ENCODE results near the gene LAMB1.
"Not testable (repeated sequence)": the region's sequence is repeated elsewhere in the genome, so short reads cannot be mapped to it uniquely, and the experiment has no call there.

The LAMB1 gene

DNA sequence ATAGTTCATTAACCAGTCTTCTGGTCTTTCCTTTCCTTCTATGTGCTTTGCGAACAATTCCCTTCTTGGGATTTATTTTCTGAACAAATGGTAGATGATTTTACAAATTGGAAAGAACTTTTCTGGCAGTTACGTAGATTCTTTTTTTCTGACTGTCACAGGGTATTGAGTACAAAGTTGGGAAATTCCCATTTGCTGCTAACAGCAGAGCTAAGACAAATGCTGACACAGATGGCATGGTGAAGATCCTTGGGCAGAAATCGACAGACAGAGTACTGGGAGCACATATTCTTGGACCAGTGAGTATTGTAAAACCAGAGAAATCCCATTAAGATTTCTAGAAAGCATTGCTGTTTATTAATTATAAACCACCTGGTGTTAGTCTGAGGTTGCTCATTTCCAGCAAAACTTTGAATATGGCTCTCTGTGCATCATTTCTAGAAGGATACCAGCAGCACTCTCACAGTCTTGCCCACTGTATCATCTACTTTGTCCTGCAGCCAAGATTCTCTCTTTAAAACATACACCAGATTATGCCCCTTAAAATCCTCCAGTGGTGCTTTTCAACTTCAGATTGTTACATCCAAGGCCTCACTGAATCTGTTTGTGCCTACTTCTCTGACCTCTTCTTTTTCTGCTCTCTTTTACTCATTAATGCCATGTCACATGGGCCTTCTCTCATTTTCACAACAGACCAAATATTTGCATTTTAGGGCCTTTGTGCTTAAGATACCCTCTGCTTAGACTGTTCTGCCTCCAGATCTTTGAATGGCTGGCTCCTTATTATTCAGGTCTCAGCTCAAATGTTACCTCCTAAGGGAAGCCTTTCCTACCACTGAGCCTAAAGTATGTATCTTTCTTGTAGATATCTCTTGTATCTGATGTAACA lies 85.0 kb downstream of the LAMB1 start:
- no peak for DNase-seq (ENCODE audit: low spot score)

DNA sequence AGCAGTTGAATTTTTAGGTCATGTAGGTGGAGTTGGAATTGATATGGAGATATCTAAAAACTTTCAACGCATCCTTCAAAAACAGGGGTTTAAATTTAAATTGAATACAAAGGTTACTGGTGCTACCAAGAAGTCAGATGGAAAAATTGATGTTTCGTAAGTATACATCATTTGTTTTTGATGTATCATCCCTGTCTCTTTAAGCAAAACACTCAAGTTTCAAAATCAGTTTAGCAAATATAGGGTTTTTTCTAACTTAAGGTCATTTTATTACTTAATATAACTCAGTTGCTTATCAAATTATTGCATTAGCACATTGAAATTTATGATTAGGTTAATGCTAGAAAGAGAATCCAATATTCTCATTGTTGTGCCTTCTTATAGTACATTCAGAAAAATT lies 87.4 kb downstream of the LAMB1 start:
- no peak for DNase-seq (ENCODE audit: low spot score)

DNA sequence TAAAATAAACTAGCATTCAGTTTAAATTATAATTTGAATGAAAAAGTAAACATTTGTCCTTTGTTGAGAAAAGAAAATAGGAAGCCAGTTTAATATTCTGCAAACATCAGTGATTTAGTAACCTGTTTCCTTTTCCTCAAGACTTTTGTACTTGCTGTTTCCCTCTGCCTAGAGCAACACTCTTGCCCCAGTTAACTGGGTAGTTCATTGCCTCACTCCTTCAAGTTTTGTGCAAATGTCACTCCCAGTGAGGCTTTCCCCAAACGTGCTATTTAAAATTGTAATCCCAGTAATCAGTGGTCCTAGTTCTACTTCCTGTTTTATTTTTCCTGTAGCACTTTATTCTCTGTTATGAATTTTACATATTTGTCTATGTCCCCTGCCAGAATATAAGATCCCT lies 88.1 kb downstream of the LAMB1 start:
- no peak for DNase-seq (ENCODE audit: low spot score)

DNA sequence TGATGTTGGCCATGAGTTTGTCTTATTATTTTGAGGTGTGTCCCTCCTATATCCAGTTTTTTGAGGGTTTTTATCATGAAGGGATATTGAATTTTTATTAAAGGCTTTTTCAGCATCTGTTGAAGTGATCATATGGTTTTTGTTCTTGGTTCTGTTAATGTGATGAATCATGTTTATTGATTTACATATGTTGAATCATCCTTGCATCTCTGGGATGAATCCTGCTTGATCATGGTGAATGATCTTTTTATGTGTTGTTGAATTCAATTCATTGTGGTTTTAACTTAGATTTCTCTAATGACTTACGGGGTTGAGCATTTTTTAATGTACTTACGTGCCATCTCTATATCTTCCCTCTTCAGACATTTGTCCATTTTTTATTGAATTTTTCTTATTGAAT lies 89.1 kb downstream of the LAMB1 start:
- no peak for DNase-seq (ENCODE audit: low spot score)

DNA sequence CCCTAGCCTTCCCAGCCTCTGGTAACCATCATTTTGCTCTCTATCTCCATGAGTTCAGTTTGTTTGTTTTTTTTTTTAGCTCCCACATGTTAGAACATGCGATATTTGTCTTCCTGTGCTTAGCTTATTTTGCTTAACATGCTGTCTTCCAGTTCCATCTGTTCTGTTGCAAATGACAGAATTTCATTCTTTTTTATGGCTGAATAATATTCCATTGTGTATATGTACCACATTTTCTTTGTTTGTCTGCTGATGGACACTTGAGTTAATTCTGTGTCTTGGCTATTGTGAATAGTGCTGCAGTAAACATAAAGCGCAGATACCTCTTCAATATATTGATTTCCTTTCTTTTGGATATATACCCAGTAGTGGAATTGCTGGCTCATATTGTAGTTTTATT lies 91.0 kb downstream of the LAMB1 start:
- no peak for DNase-seq (ENCODE audit: low spot score)

DNA sequence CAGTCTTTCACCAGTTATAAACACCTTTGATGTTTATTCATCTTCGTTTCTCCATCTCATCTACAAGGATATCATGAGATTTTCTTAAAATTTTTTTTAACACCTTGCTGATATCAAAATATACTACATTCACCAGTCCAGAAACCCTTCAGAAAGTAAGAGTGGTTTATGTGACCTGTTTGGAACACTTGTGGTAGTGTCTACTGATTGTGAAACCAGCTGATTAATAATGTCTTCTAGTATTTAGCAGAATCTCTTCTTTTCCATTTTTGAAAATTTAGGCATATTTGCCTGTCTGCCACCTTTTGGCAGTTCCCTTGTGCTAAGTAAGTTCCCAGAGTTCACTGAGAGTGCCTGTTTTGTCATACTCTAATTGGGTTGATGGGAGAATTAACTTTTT lies 93.5 kb downstream of the LAMB1 start:
- no peak for DNase-seq (ENCODE audit: low spot score)

DNA sequence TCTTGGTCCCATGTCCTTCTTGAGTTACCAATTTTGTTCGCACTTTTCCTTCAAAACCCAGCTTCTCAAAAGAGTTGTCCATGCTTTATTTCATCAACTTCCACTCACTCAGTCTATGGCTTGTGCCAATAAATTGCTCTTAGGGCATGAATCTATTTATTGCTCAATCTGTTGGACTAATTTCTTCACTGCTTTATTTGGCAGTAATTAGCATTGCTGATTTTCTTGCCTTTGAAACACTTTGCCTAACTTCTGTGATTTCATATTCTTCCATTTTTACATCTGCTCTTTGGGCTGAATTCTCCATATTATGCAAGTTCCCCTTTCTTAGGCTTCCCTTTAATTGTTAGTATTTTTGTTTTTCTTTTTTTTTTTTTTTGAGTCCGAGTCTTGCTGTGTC lies 95.2 kb downstream of the LAMB1 start:
- DNase-seq (ENCODE audit: low spot score), result no peak

DNA sequence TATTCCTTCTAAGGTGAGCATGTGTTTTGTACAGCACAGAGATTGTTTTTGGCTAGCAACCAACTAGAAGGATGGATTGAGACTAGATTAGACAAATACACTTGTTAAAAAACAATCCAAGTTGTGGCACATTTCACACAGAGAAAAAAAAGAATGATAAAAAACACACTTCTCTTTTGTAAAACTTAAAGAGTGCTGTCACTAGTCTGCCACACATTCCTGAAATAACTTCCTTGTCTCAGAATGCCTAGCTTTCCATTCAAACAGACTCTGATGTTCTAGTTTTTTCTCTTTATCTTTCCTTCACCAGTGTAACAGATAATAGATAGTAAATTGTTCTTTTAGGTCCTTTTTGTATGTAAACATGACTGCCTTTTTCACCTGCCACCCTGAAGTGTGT lies 100.6 kb downstream of the LAMB1 start:
- DNase-seq (ENCODE audit: low spot score), result no peak

DNA sequence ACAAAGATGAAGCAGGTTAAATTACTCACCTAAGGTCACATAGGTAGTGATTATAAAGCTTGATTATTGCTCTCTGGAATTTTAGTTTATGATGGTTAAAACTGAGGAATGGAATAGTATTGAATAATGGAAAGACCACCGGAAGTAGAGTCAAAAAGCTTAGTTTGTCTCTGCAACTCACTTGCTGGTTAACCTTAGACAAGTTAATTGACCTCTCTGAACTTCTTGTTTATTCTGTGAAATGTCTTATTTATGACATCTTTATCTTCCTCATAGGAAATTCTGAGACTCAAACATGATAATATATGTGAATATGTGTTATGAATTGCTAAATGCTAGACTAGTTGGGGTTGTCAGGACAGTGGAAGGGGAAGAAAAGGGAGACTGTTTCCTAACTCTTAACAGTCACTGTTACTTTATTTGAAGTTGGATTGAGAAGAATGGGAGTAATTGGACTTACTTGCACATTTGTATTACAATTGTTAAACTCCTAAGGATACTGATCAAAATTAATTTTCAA lies 102.4 kb downstream of the LAMB1 start:
- no peak for DNase-seq (ENCODE audit: low spot score)

DNA sequence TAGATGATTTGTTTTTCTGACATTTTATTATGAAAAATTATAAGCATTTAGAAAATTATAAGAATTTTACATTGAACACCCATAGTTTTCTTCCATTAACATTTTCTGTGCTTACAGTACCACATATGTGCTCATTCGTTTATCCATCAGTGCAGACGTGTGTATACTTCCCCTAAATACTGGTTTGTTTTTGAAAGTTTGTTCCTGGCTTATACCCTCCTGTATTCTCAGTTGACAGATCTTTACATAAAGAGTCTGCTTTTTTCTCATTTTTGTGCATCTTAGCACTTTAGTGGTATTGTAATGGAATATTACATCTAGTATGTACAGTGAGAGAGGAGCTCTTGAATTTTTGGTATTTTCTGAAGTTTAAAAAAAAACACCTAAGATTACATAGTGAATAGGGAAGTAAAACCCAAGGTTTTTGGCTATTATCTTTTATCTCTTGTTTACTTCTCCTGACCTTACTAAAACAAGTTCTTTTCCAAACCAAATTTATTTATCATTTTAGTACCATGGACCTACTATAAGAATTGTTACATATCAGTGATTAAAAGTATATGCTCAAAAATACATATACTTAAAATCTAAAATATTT lies 103.9 kb downstream of the LAMB1 start:
- DNase-seq (ENCODE audit: low spot score), result no peak

DNA sequence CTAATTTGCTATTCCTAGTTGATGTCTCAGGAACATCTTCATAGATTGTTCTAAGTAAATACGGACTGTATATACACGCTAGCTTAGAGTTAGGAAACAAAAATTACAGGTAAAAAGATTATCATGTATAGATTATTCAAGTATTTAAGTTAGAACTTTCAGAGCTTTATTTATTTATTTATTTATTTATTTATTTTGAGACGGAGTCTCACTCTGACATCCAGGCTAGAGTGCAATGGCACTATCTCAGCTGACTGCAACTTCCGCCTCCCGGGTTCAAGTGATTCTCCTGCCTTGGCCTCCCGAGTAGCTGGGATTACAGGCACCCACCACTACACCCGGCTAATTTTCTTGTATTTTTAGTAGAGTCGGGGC lies 110.6 kb downstream of the LAMB1 start:
- DNase-seq (ENCODE audit: low spot score), result not testable (repeated sequence)

DNA sequence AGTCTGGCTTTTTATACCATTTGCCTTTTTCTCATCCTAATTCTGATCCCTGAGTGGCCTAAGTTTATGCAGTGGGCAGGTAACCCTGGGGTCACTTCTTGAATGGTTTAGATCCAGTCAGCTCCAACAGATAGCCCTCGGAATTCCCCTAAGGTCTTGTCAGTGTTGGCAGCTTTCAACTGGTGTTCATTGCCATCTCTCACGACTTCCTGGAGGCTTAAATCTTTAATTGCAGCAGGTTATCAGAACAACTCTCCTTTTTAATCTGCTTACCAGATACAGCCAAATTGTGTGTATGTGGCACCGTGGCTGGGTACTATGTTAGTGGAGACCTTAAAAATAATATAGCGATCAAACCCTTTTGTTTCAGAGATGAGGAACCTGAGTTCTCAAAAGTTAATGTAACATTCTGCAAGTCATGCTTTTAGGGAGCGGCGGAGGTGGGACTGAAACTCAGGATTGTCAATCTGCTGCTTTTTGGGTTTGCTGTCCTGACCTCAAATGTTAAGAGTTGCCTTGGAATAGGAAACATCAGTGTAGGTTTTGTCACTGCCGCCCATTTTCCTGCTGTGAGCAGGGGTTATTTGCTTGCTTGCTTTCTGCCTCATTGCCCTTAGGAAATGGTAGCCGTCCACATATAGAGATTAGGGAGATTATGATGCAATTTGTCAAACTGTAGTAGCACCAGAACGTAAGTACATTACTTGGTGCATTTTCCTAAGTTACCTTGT lies 111.2 kb downstream of the LAMB1 start:
- DNase-seq (ENCODE audit: low spot score), result no peak

DNA sequence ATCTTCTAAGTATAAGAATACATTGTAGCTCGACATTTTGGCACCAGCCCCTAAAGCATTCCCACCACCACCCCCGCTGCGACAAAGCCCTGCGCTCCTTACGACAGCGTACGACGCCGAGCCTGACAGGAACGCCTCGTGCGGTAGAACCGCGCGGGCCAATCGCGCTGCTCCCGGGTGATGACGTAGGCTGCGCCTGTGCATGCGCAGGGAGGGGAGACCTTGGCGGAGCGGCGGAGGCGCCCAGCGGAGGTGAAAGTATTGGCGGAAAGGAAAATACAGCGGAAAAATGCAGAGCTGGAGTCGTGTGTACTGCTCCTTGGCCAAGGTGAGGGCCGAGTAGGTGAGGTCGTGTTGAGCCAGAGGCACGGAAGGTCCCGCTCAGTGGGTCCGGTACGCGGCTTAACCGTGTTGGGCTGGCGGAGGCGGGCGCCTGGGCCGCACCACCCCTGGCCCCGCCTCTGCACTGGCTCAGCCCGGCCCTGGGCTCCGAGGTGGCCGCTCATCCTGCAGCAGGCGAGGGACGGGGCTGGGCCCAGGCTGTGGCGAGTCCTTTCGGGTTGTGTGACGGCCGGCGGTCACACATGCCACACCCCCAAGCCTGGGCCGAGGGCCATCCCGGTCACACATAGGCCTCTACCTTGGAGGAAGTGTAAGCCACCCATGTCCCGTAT lies 111.9 kb downstream of the LAMB1 start, which contains the start of gene DLD:
DLD (plus strand) TSS at position 222 of the 674 bp plus-strand sequence; CDS start at position 290, 68 bp downstream.
- peak; percentile 97 for DNase-seq (ENCODE audit: low spot score)

DNA sequence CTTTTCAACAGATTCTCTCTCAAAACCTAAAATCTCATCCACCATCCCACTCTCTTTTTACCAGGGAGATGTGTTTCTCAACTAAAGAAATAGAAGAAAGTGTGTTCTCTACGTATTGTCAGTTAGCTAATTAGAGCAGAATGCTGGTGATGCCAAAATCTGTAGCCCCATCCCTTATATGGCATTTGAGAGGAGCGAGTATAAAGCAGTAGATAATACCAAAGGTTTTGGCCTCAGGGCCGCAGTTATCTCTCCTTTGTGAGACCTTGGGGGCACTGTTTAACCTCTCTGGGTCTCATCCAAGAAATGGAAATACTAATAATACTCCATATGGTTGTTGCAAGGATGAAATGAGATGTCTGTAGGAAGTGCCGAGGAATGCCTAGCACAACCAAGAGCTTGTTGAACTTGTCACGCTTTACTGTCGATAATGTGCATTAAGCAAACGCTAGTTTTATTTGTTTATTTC lies 112.4 kb downstream of the LAMB1 start:
- DNase-seq (ENCODE audit: low spot score), result no peak

DNA sequence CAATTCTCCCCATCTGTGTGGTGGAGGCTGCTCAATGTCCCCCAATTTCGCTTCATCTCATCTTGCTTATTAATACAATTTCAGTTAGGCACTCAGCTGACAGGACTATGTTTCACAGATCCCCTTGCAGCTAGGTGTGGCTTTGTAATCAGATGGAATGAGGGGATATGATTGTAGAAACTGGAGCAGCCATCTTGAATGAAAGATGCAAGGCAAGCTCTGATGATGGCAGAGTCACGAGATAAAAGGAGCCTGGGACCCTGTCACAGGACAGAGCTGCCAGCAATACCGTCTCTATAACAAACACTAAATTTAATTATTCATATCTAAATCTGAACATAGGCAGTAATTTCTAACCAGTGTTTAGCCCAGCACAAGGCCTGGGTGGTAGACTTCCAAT lies 113.0 kb downstream of the LAMB1 start:
- no peak for DNase-seq (ENCODE audit: low spot score)

DNA sequence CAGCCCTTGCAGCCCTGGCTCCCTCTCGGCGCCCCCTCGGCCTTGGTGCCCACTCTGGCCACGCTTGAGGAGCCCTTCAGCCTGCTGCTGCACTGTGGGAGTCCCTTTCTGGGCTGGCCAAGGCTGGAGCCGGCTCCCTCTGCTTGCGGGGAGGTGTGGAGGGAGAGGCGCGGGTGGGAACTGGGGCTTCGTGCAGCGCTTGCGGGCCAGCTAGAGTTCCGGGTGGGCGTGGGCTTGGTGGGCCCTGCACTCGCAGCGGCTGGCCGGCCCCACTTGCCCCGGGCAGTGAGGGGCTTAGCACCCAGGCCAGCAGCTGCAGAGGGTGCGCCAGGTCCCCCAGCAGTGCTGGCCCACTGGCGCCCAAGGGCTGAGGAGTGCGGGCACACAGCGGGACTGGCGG lies 115.1 kb downstream of the LAMB1 start:
- DNase-seq (ENCODE audit: low spot score), result not testable (repeated sequence)

DNA sequence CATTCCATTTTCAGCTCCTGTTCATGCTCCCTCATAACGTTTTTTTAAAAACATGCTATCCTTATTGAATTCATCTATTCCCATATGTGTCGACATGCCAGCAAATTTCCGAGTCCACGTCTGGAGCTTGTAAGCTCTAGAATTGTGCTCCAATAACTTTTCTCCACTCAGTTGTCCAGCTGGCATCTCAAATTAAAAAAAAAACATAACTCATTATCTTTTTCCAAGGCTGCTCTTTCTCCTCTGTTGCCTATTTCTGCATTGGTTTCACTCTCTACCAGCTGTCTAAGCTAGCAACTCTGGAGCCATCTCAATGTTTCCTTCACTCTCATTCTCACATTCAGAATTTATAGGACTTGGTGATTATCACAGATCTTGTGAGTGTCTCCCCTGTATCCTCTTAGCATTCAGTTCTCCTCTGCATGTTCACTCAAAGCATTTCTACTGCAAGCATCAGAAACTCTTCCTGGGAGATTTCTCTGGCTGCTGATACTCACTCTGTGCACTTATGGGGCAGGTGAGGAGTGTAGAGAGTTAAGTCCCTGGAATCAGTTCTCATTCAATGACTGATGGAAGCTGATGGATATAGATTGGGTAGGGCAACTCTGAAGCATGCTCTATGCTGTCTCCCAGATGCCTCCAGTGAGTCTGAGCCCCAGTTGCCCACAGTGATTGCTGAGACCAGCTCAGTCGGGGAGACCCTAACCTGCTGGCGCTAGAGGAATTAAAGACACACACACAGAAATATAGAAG lies 118.7 kb downstream of the LAMB1 start:
- no peak for DNase-seq (ENCODE audit: low spot score)

DNA sequence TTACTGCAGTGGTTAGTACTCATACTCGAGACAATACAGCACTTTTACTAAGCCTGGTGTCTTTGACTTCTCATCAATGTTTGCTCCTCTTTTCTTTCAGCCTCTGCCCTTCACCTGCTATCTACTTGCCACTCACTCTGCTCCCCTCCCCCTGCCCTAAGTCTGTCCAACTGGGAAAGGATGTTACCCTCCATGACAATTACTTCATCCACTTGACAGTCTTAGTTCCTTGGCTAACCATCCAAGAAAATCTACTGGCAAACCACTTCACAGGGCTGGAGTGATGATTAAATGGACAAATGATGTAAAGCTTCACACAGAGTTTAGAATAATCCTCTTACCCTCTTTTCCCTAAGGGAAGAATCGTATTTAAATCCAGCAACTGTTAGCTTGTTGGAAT lies 120.2 kb downstream of the LAMB1 start:
- no peak for DNase-seq (ENCODE audit: low spot score)

DNA sequence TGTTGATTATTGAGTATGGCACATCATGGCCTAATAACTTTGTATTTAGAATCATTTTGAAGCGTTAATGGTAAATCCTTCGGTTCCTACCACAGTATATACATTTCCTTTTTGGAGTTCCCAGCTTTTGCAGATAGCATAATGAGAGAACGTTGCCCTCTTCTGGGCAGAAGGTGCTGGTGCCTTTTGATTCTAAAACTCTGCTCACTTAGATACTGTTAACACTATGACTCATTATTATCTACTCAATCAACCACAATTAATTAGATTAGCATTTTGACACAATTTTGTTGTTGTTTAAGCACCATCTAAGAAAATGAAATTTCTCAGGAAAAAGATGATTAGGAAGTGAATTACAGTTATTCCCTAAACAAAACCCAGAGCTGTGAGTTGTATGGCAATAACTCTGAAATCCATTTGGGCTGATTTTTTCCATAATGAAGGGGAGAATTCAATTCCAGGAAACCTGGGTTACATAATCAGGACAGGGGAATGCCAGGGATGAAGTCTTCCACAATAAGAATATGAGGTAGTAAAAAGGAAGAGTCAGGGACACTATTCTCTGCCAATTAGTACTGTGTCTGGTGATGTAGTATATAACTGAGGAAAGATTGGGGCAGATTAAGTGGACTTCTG lies 123.4 kb downstream of the LAMB1 start:
- no peak for DNase-seq (ENCODE audit: low spot score)

DNA sequence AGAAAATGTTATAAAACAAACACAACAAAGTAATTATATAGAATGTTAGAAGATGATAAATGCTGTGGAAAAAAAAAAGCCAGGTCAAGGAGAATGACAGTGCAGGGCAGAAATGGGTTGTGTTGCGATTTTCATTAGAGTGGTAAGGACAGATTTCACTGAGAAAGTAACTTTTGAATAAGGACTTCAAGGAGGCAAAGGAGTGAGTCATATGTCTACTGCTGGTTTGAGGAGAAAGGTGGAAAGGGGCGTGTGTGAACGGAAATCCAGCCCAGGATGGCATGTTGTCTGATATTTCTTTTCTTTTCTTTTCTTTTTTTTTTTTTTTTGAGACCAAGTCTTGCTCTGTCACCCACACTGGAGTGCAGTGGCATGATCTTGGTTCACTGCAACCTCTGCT lies 124.3 kb downstream of the LAMB1 start:
- DNase-seq (ENCODE audit: low spot score), result no peak
